Right lobe of liver (tissue), 6 donors: ENCODE measurements around the gene ATRNL1. TPM values are rescaled to one million over a fixed set of nuclear protein-coding genes. Genes with fewer than 3 reads are reported as not detected.

Source experiments
- ATAC-seq, 4 donors: fragments of 200-7000 bp; cut with Tn5 transposase; one replicate each; pipeline ENCODE4 v1.9.1; 2020; ENCODE audit warnings: mild to moderate bottlenecking in 4 of 4, moderate library complexity in 4 of 4
- DNase-seq, 3 donors: peaks; one replicate each; pipeline ENCODE4 v3.0.0-alpha.2; 2020
- H3K27ac ChIP-seq, 3 donors: fragments of 200-600 bp; one replicate each; pipeline ENCODE4 v1.8.0; 2022
- H3K27me3 ChIP-seq, 2 donors: fragments of 200-600 bp; one replicate each; pipeline ENCODE4 v1.8.0; 2022
- H3K36me3 ChIP-seq, 4 donors: fragments of 200-600 bp; sonication (generic) in 1 of 4; one replicate each; pipeline versions ENCODE4 v1.5.1 to v1.8.0; 2017 to 2022; ENCODE audit warnings: control low read depth in 1 of 4
- H3K4me1 ChIP-seq, 4 donors: fragments of 200-600 bp; sonication (generic) in 1 of 4; one replicate each; pipeline versions ENCODE4 v1.5.1 to v1.8.0; 2017 to 2022; ENCODE audit warnings: control low read depth in 1 of 4
- H3K4me3 ChIP-seq, 3 donors: fragments of 200-600 bp; one replicate each; pipeline ENCODE4 v1.8.0; 2022
- H3K9me3 ChIP-seq, 4 donors: fragments of 200-600 bp; sonication (generic) in 1 of 4; one replicate each; pipeline versions ENCODE4 v1.5.1 to v1.8.0; 2017 to 2022; ENCODE audit warnings: control low read depth in 1 of 4
- POLR2A ChIP-seq: fragments of 450-650 bp; IDR thresholded peaks from one replicate; pipeline ENCODE4 v1.6.1; 2017; ENCODE audit warnings: antibody characterized with exemption, mild to moderate bottlenecking
- WGBS: methylation state at CpG from one replicate; pipeline ENCODE4 v1.1.6; 2018; ENCODE audit warnings: low coverage, low lambda C conversion rate; ENCODE audit not compliant: insufficient coverage; ENCODE audit errors: missing lambda C conversion rate; 5-methylcytosine and 5-hydroxymethylcytosine counted together
- intact Hi-C, 2 donors: fragments of 100-400 bp; cut with DNase I; formaldehyde crosslinking; loops; one replicate each; pipeline versions ENCODE4 v1.11.2 to v1.14.1; 2022
- total RNA-seq, 6 experiments: library from RNA; depleted of rRNA in 2 of 6; stranded (reverse); fragments of >200 nt in 2 of 6; fragmentation: NEBNext Ultra II Directional in 3 of 6; extraction: Animal tissue kit (Norgen Biotek cat#: 25700) in 3 of 6; gene quantifications; one replicate each; pipeline versions ENCODE4 v1.1.0 to v1.2.4, GENCODE V29; 2016 to 2023
- TF ChIP-seq, protein P1 (sequence below), 4 donors: fragments of 200-600 bp in 3 of 4; fragments of 450-650 bp in 1 of 4; IDR thresholded peaks; one replicate each; pipeline versions ENCODE4 v1.5.1 to v1.8.0; 2016 to 2022; ENCODE audit warnings: antibody characterized with exemption in 4 of 4, mild to moderate bottlenecking in 2 of 4
- donor health status: DM: no; HTN: yes; CAD: no.
- donor health status: DM: no; HTN: no; CAD: no.
- donor health status: DM: no; HTN: no; CAD: no.
- donor health status: DM: no; HTN: yes; CAD: no.
- donor health status: DM: no; HTN: yes; CAD: no.

ATRNL1 gene
- total RNA-seq, 6 experiments from 2014 or later: 0.81 to 5.3 (median 2.6) TPM

DNA sequence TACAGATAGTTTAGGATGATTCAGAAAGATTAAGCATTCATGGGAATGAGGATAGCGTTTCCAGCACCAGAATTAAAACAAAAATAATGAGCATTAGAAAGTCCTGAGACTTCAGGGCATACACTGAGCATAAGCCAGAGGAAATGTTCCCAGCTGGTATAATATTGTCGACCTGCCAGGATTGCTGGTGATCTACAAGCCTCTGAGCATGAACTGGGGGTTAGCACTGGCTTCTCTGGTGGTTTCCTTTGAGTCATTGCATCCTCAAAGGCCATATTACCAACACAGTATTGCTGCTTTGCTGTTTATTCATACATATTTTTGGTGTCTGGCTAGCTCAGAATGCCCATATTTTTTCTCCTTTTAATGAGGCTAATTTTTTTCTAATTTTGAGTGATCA lies 10.7 kb upstream of the ATRNL1 start:
- no peaks in the 10 kb centered on the region for H3K36me3 ChIP-seq
- intact Hi-C loops: no loop called here
- TF ChIP-seq, protein P1, sequence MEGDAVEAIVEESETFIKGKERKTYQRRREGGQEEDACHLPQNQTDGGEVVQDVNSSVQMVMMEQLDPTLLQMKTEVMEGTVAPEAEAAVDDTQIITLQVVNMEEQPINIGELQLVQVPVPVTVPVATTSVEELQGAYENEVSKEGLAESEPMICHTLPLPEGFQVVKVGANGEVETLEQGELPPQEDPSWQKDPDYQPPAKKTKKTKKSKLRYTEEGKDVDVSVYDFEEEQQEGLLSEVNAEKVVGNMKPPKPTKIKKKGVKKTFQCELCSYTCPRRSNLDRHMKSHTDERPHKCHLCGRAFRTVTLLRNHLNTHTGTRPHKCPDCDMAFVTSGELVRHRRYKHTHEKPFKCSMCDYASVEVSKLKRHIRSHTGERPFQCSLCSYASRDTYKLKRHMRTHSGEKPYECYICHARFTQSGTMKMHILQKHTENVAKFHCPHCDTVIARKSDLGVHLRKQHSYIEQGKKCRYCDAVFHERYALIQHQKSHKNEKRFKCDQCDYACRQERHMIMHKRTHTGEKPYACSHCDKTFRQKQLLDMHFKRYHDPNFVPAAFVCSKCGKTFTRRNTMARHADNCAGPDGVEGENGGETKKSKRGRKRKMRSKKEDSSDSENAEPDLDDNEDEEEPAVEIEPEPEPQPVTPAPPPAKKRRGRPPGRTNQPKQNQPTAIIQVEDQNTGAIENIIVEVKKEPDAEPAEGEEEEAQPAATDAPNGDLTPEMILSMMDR (IDR thresholded peaks at IDR 0.05): no peak
- TF ChIP-seq POLR2A: no peak
- no peaks in the 10 kb centered on the region for H3K9me3 ChIP-seq
- DNase-seq: no peak
- no peak for ATAC-seq
- no peak overlapping the region for H3K4me3 ChIP-seq
- no peaks in the 10 kb centered on the region for H3K27me3 ChIP-seq
- no peaks in the 10 kb centered on the region for H3K4me1 ChIP-seq
- H3K27ac ChIP-seq: no peak overlapping the region
- 52% methylated on average over 2 of the region's 2 CpGs for WGBS

DNA sequence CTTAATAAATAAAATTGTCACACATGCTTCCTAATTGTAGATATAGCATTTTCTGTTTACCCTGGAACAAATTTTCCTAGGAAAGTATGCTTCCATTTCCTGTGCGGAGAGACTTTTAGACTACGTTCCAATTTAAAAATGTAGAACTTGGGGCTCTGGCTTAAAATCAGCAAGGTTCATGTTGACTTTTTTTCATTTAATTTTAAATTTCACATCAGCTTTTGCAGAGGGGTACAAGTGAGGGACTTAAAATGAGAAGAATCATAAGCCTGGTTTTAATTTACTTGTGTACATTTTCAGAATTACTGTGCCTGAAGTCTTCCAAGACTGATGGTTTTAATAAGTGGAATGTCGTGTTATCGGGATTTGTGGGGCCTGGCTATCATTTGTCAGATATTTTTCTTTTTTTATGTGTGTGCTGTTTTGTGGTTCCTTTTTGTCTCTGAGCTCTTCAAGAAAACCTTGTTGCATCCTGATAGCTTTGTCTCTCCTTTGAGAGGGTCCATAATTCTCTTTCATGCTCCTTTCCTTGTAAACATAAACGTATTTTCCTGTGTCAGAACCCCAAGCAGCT lies 8.8 kb upstream of the ATRNL1 start:
- Histone ChIP-seq H3K27ac (no peak overlapping the region), H3K4me1 (no peaks in the 10 kb centered on the region), H3K36me3 (no peaks in the 10 kb centered on the region), H3K27me3 (no peaks in the 10 kb centered on the region), H3K4me3 (no peak overlapping the region), H3K9me3 (no peaks in the 10 kb centered on the region)
- TF ChIP-seq, protein P1 (IDR thresholded peaks at IDR 0.05): no peak
- no peak for TF ChIP-seq POLR2A
- intact Hi-C loops: no loop called here
- ATAC-seq (no peak), DNase-seq (no peak)
- 56% methylated on average over 5 of the region's 5 CpGs for WGBS

GRCh38 chr10:115091161-115091560 lies 2.0 kb upstream of the ATRNL1 start:
- TF ChIP-seq POLR2A: no peak
- TF ChIP-seq, protein P1 (IDR thresholded peaks at IDR 0.05): no peak
- no peak overlapping the region for H3K27ac ChIP-seq
- peaks cover 0 to 26% (median 0%) of the 10 kb centered on the region in 4 donors for H3K4me1 ChIP-seq
- no peaks in the 10 kb centered on the region for H3K9me3 ChIP-seq
- DNase-seq (no peak), ATAC-seq (no peak)
- no peaks in the 10 kb centered on the region for H3K36me3 ChIP-seq
- no peak overlapping the region for H3K4me3 ChIP-seq
- intact Hi-C loops: no loop called here
- H3K27me3 ChIP-seq: no peaks in the 10 kb centered on the region
- WGBS: 84% methylated on average over 6 of the region's 6 CpGs

DNA sequence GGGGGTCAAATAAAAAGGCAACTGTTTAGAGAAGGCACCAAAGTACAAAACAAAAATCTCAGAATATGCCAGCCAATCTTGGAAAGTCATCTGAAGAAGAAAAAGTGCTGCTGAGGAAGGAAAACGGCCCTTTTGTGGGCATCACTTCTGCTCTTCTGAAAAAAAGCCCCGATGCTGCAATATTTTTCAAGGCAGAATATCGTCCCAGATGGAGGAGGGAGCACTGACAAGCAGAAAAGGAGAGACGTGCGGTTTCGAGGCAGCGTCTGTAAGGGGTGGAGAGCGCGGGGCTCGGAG lies 959 bp upstream of the ATRNL1 start:
- Histone ChIP-seq H3K9me3 (no peaks in the 10 kb centered on the region), H3K36me3 (no peaks in the 10 kb centered on the region), H3K4me1 (peaks cover 0 to 26% (median 0%) of the 10 kb centered on the region in 4 donors), H3K27ac (peak overlapping the region in 2 of 3 donors; percentile 36 to 47), H3K4me3 (peak overlapping the region; percentile 51 to 55 (median 53)), H3K27me3 (no peaks in the 10 kb centered on the region)
- WGBS: 0% methylated on average over 3 of the region's 10 CpGs
- no peak for ATAC-seq
- intact Hi-C loops: no loop called here
- no peak for TF ChIP-seq POLR2A
- TF ChIP-seq, protein P1 (IDR thresholded peaks at IDR 0.05): no peak
- DNase-seq: no peak
